ENCODE data around the gene OSBPL3.
A peak's percentile ranks its signal among the peaks of the same experiment; 100 is the strongest.

OSBPL3 gene

DNA sequence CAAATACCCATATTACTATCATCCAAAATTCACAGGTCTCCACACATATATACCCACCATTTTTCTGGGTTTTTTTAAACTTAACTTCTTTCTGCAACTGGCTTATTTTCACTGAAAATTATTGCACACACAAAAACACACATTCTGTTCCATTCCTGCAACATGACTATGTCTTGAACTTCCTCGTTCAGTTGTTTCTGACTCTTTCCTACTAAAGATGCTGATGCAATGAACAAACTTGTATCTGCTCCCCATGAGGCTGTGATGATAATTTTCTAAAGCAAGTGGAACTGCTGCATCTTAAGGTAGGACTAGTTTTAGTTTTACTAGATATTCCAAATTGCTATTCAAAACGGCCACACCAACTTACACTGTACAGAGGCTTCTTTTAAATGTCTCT lies 77.7 kb downstream of the OSBPL3 start:
- H3K4me3 ChIP-seq (ENCODE audit: low read depth, low read length) = no peak overlapping the region
- no peak for TF ChIP-seq CTCF (conservative IDR thresholded peaks at IDR 0.05; ENCODE audit: low read depth, low read length)
- DNase-seq (ENCODE audit: low read depth) = peak; percentile 82

GRCh38 chr7:24899905-24900304 lies 80.1 kb downstream of the OSBPL3 start:
- no peak for TF ChIP-seq CTCF (conservative IDR thresholded peaks at IDR 0.05; ENCODE audit: low read depth, low read length)
- DNase-seq (ENCODE audit: low read depth) = no peak
- no peak overlapping the region for H3K4me3 ChIP-seq (ENCODE audit: low read depth, low read length)

DNA sequence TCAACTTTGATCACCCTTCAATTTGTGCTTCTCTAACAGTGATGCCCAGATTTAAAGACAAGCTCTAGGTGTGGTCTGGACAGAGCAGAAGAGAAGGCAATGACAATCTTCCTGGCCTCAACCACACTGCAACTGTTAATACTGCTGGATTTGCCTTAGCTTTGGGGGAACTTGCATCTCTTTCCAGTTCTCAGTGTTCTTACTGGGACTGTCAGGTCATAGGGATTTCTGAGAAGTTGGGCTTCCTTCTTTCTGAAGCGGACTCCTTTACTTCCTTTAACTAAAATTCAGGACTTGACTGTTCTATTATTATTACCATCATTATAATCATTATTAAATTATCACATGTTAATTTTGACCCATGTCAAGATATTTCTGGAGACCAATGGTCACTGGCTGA lies 80.8 kb downstream of the OSBPL3 start:
- no peak overlapping the region for H3K4me3 ChIP-seq (ENCODE audit: low read depth, low read length)
- no peak for TF ChIP-seq CTCF (conservative IDR thresholded peaks at IDR 0.05; ENCODE audit: low read depth, low read length)

GRCh38 chr7:24898691-24899090 lies 81.3 kb downstream of the OSBPL3 start:
- H3K4me3 ChIP-seq (ENCODE audit: low read depth, low read length) = no peak overlapping the region
- peak; percentile 44 for DNase-seq (ENCODE audit: low read depth)
- no peak for TF ChIP-seq CTCF (conservative IDR thresholded peaks at IDR 0.05; ENCODE audit: low read depth, low read length)

More for the DNA sequence above, 80.8 kb downstream of the OSBPL3 start:
- DNase-seq (ENCODE audit: low read depth) = no peak

GRCh38 chr7:24896031-24896501 lies 83.9 kb downstream of the OSBPL3 start:
- DNase-seq (ENCODE audit: low read depth) = no peak
- no peak for TF ChIP-seq CTCF (conservative IDR thresholded peaks at IDR 0.05; ENCODE audit: low read depth, low read length)
- H3K4me3 ChIP-seq (ENCODE audit: low read depth, low read length) = no peak overlapping the region

DNA sequence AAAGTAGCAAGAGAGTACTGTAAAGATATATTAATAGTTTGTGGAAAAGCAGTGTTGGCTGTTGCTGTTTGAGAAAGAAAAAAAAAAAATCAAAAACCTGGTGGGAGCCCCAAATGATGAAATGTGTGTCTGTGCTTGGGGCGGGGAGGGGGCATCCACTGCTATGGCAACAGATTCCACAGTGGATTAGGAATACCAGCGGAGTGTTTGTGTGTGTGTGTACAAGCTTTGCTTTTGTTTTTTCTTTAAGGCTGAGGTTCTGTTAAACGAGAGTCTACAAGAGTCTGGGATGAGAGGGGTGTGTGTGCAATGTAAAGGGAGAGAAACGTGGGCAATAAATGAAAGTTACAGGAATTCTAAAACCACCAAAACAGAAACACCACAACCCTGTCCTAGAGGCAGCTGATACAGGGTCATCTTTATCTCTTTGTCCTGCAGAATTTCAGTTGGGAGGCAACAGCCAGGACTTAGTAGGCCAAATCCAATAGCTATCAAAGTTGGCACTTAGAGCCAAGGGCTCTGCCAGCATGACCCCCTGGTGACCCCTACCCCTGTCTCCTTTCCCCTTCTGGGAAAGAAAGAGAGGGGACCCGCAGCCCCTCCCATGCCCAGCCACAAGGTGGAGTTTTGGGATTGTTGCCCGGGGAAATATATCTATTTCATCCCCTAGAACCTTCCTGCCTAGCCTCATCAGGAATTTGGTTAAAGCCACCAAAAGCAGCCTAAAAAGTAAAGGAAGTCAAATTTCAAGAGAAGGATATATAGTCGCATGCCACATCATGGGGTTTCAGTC lies 85.4 kb downstream of the OSBPL3 start:
- no peak for DNase-seq (ENCODE audit: low read depth)
- no peak overlapping the region for H3K4me3 ChIP-seq (ENCODE audit: low read depth, low read length)
- TF ChIP-seq CTCF (conservative IDR thresholded peaks at IDR 0.05; ENCODE audit: low read depth, low read length) = peak; percentile 59

GRCh38 chr7:24891311-24891735 lies 88.7 kb downstream of the OSBPL3 start:
- no peak for TF ChIP-seq CTCF (conservative IDR thresholded peaks at IDR 0.05; ENCODE audit: low read depth, low read length)

More at GRCh38 chr7:24891311-24891735, 88.7 kb downstream of the OSBPL3 start:
- DNase-seq (ENCODE audit: low read depth) = no peak
- no peak overlapping the region for H3K4me3 ChIP-seq (ENCODE audit: low read depth, low read length)

Data from choroid plexus epithelial cell (primary cell).